Brain pericyte (primary cell): Measurements from ENCODE around the gene SRPK3.

ENCODE experiments used
- DNase-seq: peaks from one replicate; pipeline ENCODE4 v3.0.0-alpha.2; 2012; ENCODE audit warnings: low read depth, low spot score

The SRPK3 gene

GRCh38 chrX:153830640-153831428 is 50.0 kb downstream of the SRPK3 start:
- no peak for DNase-seq

GRCh38 chrX:153831429-153832150 is 50.7 kb downstream of the SRPK3 start:
- DNase-seq = no peak

- no peak for DNase-seq
These were observed 51.9 kb downstream of the SRPK3 start for GRCh38 chrX:153832728-153833127.
